ENCODE measurements around the gene FAM107B.
A peak's percentile ranks its signal among the peaks of the same experiment; 100 is the strongest.

DNA sequence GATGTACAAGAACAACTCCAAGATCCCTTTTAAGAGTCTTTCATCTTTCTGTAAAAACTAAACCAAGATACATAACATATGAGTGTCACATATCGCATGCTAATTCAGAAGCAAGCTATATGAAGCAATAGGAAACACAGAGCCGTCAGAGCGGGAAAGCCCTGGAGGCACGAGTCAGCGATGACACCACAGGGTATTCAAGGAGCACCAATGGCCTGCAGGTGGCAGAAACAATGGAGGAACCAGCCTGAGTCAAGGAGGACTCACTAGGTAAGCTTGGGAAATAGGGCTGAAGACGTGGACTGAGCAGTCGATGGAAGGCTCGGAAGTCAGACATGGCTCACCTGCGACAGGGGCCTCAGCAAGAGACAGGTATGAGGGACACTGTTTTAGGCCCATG, 214.4 kb downstream of the FAM107B start:
- TF ChIP-seq, protein P1, sequence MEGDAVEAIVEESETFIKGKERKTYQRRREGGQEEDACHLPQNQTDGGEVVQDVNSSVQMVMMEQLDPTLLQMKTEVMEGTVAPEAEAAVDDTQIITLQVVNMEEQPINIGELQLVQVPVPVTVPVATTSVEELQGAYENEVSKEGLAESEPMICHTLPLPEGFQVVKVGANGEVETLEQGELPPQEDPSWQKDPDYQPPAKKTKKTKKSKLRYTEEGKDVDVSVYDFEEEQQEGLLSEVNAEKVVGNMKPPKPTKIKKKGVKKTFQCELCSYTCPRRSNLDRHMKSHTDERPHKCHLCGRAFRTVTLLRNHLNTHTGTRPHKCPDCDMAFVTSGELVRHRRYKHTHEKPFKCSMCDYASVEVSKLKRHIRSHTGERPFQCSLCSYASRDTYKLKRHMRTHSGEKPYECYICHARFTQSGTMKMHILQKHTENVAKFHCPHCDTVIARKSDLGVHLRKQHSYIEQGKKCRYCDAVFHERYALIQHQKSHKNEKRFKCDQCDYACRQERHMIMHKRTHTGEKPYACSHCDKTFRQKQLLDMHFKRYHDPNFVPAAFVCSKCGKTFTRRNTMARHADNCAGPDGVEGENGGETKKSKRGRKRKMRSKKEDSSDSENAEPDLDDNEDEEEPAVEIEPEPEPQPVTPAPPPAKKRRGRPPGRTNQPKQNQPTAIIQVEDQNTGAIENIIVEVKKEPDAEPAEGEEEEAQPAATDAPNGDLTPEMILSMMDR (conservative IDR thresholded peaks at IDR 0.05), result peak; percentile 20
- TF ChIP-seq ZFX (IDR thresholded peaks at IDR 0.05), result no peak
